Suppressor macrophage treated with lipopolysaccharide for 1 hour (primary cell): Measurements from ENCODE around the gene PLPP4.

Experiments
- DNase-seq, 3 donors: peaks; one replicate each; pipeline ENCODE4 v3.0.0-alpha.2; 2020 to 2022

Gene PLPP4

DNA sequence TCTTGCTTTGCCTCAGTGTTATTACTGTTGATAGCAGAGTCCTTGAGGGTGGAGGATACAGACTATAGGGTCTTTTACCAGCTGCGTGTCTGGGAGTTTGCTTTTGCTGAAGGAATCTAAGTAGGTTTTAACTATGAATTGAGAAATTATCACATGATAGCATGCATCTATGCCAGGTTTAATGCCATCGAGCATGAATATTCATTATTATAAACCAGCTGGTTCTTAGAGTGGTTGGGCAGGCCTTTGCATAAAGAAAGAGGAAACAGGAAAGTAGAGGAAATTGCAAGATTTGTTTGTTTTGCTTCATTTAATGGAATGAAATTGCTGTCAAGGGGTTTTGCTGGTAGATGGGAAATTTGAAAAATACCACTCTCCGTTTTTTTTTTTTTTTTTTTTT is 70.7 kb downstream of the PLPP4 start:
- no peak for DNase-seq

DNA sequence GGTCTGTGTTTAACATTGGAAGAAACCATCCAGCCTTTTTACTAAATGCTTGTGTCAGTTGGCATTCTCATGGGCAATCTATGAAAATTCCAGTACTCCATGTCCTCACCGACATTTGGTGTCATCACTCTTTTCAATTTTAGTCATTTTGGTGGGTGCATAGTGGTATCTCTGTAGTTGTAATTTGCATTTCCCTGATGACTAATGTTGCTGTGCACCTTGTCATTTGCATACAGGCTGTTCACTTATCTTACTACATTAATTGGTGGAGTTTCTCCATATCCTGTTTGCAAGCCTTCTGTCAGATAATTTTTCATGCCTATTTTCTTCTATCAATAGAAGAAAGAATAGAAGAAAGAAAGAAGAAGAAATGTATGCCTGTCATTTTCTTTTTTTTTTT is 73.7 kb downstream of the PLPP4 start:
- DNase-seq = peak in 1 of 3 donors; percentile 22

DNA sequence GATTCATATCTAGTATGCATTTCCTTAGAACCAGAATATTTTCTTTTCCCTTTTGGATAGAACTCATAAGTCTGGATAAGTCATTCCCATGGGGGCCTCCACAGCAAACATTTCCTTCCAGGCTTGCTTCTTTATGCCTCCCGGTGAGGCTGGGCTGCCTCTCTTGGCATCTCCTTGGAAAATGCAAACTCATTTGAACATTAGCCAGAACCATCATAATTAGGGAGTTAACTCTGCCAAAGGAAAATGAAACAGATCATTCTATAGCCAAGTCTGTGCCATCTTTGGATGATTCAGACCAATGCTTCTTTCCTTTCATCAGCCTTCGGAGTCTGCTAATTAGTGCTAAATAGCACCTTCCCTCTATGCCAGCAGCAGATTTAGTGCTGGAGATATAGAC is 81.1 kb downstream of the PLPP4 start:
- no peak for DNase-seq

DNA sequence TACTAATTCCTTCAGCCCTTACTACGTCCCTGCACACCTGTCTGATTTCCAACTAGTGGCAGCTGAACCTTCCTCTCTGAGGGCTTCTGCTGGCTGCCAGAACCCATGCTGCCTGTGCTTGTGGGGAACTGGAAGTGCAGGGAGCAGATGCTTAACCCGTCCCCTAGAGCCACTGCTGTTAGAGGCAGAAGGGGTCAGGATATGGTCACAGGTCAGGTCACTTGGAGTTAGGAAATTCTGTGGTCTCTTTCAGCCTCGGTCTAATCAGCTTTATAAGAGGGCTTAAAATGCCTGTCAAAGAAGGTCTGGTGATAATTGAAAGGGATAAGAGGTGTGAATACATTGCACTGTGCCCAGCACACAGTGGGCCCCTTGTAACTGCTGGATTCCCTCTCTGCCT is 82.0 kb downstream of the PLPP4 start:
- DNase-seq = no peak

DNA sequence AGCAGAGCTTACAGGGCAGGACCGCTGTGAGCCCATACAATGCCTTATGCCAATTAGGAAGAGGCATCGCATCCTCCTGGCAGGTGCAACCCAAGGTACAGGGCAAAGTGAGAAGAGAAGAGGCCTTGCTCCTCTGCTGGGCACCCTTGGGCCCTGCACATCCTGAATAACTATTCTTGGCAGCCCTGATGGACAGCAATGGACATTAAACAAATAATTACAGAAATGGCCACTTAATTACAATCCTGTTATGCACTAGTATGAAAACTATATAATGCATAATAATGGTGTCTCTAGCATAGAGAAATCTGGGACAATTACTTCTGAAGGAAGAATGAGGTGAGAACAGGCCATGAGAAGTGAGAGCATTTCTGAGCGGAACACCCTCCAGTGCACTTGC is 83.5 kb downstream of the PLPP4 start:
- DNase-seq = no peak

DNA sequence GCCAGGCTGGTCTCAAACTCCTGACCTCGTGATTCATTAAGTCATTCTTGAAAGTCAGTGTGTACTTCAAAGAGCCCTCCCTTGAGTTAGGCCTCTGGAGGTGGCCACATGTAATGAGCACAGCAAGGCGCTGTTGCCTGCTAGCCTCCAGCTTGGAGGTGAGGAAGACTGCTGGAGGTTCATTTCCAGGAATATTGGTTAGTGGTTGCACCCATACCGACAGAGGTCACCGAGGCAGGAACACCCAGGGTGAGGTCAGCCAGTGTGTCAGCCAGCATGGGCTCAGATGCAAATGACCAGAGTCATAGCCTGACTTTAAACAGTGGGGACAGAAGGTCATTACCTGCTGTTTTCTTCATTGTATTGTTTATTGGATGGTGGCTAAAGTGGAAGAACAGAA is 85.0 kb downstream of the PLPP4 start:
- DNase-seq = no peak

DNA sequence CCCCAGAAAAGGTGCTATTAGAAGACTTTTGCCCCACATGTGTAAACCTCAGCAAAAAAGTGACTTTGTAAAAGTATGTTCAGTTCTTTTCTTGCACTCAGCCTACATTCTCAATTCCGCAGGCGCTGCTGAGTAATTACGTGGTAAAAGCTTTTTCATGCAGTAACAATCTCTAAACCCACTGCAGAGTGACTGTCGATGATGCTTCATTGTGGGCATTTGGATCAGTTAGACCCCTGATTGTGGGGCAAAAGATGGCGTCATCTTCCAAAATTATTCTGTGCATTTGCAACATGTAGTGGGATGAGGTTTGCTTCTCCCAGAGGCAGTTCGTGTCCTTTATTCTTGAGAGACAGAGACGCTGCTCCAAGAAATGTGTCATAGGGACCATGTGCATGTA is 85.6 kb downstream of the PLPP4 start:
- no peak for DNase-seq

DNA sequence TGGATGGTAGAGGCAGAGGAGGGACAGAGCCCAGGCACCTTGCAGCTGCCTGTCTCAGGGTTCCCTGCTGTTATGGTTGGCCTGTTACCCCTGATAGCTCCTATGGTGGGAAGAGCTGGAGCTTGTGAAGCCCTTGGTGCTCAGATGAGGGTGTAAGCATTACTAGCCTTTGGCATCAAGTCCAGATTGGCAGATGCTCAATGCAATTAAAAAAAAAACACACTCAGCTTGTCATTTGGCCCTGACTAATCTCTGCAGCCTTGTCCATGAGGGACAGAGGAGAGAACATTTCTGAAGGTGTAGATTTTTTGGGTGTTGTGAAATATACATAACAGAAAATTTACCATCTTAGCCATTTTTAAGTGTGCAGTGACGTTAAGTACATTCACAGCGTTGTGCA is 86.3 kb downstream of the PLPP4 start:
- no peak for DNase-seq

DNA sequence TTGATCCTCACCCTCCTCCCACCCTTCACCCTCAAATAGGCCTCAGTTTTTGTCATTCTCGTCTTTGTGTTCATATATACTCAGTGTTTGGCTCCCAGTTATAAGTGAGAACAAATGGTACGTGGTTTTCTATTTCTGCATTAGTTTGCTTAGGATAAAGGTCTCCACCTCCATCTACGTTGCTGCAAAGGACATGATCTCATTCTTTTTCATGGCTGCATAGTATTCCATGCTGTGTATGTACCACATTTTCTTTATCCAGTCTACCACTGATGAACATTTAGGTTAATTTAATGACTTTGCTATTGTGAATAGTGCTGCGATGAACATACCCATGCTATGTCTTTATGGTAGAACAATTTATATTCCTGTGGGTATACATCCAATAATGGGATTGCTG is 91.2 kb downstream of the PLPP4 start:
- no peak for DNase-seq

DNA sequence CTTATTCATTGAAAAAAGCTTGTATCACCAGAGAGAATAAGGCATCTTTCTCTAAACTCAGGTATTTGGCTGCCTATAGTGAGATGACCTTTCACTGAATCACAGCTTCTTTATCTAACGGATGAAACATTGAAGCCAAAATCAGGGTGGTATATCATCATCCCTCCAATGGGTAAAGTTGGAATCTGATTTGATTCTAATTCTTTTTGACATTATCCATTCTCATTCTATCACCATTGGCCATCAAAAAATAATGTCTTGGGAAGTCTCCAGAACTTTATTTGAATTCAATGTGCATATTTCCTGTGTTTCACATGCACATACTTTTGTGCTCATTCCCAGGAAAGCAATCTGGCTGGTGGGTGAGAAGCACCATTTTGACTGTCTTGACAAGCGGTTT is 95.2 kb downstream of the PLPP4 start:
- no peak for DNase-seq

DNA sequence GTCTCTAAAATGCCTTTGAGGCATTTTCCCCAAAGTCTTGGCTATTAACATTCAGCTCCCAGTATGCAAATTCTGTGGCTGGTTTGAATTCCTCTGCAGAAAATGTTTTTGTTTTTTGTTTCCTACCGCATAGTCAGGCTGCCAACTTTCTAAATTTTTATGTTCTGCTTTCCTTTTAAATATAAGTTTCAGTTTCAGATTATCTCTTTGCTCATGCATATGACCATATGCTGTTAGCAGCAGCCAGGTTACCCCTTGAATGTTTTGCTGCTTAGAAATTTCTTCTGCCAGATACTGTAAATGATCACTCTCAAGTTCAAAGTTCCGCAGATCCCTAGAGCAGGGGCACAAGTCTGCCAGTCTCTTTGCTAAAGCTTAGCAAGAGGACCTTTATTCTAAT is 96.9 kb downstream of the PLPP4 start:
- DNase-seq = no peak

DNA sequence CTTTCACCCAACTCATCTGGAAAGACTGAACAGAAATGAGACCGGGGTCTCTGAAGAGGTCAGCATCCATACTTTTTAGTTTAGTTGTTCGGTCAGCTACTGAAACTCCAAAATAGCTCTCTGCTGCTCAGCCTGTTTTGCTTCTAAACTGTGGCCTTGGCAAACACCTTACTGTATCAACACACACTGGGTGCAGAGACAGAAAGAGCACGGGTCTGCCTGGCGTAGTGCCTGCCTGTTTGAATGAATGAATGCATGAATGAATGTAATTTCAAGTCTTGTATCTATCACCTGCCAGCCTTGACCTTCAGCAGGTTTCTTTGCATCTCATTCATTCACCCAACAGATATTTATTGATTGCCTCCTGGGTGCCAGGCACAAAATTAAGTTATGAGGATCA is 98.4 kb downstream of the PLPP4 start:
- DNase-seq = no peak

DNA sequence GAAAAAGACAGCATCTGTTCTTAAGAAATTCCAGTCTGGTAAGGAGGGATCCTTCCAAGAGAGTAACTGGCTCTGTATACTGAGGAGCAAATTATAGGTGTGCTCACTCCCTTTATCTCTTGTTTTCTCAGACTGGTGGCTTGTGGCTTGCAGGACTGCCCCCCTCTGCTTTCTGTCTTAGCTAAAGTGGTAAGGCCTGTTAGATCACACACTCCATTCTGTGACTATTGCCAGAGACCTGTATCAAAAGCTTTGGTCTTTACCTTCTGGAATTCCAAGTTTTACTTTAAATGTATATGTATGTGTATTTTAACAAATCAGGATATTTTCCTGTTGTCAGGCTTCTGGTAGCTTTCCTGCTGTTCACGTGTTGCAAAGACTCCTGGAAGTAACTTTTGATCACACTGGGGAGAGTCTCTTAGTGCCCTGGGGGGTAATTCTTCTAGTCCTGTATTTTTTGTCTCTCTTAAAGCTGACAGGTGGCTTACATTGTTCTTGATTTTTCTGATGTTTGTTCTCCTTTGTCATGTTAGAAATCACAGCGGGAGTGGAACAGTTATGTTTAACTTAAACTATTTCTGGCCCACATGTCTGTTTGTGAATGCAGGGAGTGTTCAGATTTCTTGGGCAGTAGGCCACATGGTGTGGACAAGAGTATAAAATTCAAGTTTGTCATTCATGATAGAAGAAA is 99.0 kb downstream of the PLPP4 start:
- DNase-seq = no peak

DNA sequence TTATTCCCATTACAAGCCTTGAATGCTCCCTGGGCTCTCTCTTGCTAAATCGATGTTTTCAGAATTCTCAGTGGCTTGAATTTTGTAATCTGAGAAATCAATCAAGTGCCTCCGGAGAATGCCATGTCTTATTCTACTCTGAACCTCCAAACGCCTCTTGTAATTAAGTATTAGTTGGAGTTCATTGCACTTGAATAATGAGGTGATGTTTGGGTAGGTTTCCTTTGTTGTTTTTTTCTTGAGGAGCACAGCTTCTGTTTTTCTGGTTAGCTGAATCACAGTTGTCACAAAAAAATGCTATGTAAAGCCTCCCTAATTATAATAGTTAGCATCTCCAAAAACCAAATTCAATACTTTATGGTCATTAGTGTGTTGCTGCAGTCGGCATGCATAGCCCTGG is 100.3 kb downstream of the PLPP4 start:
- DNase-seq = no peak

DNA sequence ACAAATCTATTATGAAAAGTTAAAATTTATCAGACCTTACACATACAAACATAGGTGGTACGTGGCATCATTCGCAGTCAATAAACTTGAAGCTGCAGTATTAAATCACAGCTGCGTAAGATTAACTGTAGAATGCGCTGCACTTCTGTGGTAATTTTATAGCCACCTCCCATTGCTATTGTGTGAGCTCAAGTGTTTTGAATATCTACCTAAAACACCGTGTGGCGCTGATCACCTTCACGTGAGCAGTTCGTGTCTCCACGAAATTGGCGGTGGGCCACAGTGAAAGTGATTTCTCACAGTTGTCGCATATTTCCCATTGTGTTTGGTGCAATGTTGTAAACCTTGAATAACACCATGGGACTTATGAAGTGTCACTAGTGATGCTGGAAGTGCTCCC is 102.8 kb downstream of the PLPP4 start:
- no peak for DNase-seq

DNA sequence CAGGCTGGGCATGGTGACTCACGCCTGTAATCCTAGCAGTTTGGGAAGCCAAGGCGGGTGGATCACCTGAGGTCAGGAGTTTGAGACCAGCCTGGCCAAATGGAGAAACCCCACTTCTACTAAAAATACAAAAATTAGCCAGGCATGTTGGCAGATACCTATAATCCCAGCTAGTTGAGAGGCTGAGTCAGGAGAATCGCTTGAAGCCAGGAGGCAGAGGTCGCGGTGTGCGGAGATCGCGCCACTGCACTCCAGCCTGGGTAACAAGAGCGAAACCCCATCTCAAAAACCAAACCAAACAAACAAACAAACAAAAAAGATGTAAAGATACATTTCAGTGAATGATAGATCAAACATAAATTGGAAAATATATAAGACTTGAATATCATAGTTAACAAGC is 105.9 kb downstream of the PLPP4 start:
- DNase-seq = no peak

DNA sequence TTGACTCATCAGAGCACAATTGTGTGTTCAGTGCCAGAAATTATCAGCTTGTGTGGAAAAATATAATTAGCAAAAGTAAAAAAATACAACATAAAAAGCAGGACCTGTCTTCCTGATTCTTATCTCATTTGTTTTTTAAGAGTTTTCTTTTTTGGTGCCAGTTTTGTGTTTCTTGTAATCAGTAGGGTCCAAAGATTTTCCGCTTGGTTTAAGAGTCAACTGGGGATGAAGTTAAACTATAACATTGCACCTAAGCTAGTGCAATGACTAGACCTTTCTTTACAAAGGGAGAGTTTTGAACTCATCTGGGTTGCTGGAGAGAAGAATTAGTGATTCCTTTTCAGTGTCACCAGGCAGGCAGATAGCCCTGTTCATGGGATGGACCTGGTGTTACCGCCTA is 113.4 kb downstream of the PLPP4 start:
- DNase-seq = no peak

DNA sequence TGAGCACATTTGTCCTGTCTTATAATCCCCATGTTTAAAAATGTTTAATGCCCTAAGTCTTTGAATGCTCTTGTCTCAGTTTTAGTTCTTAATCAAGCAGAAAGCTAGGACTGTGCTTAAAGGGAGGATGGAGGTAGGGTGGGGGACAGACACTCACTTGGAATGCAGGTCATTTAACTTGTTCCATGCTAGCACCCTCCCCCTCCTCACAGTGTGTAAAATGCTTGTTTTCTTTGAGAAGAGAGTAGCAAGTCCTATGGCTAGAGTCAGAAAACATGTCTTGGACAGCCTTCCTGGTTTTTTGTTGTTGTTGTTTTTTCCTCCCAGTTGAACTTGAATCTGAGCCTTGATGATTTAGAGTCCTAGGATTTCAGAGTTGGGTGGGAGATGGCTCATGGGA is 114.2 kb downstream of the PLPP4 start:
- DNase-seq = no peak

DNA sequence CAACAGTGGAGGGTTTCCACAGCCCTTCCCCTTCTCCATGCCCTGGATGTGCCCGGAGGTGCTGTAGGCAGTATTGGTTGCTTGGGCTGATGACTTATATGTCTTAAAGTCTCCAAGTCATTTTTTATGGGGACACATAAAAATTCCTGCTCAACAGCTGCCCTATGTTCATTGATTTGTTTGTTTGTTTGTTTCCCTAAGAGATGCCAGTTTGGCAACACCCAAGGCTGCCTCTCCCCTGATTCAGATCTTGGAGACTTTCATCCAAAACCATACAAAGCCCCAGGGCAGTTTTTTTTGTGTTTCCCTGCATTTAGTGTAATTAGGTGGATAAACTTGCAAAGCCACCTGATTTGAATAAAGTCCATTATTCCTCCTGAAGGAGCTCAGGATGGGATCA is 115.3 kb downstream of the PLPP4 start:
- DNase-seq = no peak

DNA sequence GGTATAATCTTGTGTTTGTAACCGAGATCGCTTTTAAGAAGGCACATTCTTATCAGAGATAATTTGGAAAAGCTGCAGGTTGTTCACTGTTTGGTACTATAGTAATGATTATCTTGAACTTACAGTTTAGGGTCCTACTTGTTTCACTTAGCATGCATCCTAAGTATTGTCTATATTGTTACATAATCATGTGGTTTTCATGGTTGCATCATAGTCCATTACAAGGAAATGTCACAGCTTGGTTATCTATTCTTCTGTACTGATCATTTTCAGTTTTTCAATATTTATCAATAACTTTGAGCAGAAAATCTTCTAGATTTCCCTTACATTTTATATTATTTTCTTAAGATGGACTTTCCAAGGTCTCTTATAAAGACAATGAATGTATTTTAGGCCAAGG is 116.3 kb downstream of the PLPP4 start:
- DNase-seq = peak in 2 of 3 donors; percentile 31 to 41

DNA sequence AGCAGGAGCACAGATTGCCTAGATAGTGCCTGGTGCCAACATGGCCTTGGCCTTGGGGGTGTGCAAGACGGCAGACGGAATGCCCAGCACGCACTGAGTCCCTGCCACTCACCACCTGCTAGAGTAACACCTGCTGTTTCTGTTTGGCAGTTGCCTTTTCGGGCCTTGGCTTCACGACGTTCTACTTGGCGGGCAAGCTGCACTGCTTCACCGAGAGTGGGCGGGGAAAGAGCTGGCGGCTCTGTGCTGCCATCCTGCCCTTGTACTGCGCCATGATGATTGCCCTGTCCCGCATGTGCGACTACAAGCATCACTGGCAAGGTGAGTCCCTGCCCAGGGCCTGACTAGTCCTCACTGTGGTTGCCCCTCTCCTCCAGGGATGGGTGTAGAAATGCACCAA is 118.0 kb downstream of the PLPP4 start:
- DNase-seq = no peak

DNA sequence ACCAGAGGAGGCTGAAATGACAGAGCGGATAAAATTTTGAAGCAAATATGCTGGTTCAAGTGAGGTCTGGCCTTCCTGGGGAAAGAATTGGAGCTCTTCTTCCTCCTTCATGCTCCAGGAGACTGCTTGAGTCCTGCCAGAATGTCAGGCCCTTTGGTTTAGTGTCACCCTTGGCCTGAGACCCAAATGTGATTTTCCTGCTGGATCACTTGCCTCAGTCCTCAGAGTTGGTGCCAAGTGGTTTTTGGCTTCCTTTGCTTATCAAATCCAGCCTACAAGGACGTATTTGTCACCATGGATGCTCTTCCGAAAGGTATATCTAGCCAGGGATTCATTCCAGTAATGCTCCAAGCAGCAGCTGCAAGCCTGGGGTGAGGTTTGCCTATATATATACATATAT is 118.4 kb downstream of the PLPP4 start:
- DNase-seq = no peak

DNA sequence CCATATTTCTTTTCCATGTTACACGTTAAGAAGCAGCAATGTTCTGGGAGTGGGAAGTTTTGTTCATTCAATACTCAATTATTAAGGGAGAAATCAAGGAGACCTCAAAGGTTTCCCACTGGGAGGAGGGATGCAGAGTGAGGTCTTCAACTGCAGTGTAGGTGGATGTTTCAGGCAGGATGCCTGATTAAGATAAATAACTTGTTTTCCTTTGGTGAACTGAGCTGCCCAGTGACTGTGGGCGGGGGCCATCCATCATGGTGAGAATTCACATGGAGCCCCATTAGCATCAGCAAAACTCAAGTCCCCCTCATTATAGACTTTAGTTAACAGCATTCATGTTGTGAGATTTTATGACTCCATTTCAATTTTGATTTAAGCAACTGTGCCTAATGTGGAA is 121.1 kb downstream of the PLPP4 start:
- DNase-seq = no peak

DNA sequence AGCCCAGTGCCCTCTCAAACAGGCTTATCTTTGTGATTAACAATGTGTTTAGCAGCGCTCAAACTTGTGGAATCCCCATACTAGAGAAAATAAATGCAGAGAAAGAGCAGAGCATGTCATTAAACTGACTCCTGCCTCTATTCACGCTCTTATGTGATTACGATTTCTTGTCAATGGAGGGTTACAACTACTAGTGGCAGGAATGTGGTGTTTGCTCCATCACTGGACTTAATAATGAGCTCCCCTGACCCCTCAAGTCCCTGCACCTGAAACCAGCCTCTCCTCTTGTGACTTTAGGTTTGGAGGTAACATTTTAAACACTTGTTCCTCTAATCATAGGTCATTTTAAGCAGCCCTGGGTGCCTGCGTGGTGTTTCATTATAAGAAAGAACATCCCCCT is 121.9 kb downstream of the PLPP4 start:
- DNase-seq = no peak
